Gastroesophageal sphincter (tissue), 3 donors: ENCODE results near the gene JARID2.

Experiments
- CTCF ChIP-seq, 4 experiments: fragments of 200-600 bp in 2 of 4; fragments of 450-650 bp in 2 of 4; sonication (generic) in 1 of 4; IDR thresholded peaks; one replicate each; pipeline ENCODE4 v1.5.1; 2017 to 2019; ENCODE audit warnings: antibody characterized with exemption in 4 of 4, mild to moderate bottlenecking in 2 of 4, moderate library complexity in 2 of 4
- EP300 ChIP-seq: sonication (generic); formaldehyde crosslinking; IDR thresholded peaks from one replicate; pipeline ENCODE4 v1.6.1; 2017; ENCODE audit warnings: antibody characterized with exemption, mild to moderate bottlenecking
- POLR2AphosphoS5 ChIP-seq: sonication (generic); formaldehyde crosslinking; IDR thresholded peaks from one replicate; pipeline ENCODE4 v1.6.1; 2017; ENCODE audit warnings: antibody characterized with exemption

GRCh38 chr6:15288856-15289255, 43.0 kb downstream of the JARID2 start:
- TF ChIP-seq CTCF (IDR thresholded peaks at IDR 0.05) (no peak), EP300 (no peak), POLR2AphosphoS5 (no peak)
